ENCODE data around the gene OGFOD2. TPM values are rescaled to one million over a fixed set of nuclear protein-coding genes. Genes with fewer than 3 reads are reported as not detected.

The OGFOD2 gene
- total and polyA plus RNA-seq, 11 donors, result 4.4 to 19.7 (median 12.7) TPM

DNA sequence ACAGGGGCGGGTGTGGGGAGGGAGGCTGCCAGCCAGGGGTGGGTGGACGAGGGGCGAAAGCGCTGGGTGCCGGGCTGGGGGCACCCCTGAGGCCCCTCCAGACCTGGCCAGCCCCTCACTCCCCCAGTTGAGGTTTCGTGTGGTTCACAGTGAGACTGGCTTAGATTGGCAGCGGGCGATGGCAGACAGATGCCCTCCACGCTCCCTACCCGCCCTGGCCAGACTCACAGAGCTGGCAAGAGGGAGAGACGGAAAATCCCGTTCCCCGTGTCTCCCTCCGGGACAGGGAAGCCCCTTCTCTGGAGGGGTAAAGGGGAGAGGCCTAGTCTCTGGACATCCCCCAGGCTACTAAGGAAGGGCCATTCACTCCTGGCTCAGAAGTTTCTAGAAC is 45.9 kb upstream of the OGFOD2 start:
- no peak overlapping the region for H3K27ac ChIP-seq
- DNase-seq (no peak), ATAC-seq (no peak)
- no peaks in the 10 kb centered on the region for H3K27me3 ChIP-seq
- no peak for TF ChIP-seq POLR2A (IDR thresholded peaks at IDR 0.05)
- TF ChIP-seq, protein P1, sequence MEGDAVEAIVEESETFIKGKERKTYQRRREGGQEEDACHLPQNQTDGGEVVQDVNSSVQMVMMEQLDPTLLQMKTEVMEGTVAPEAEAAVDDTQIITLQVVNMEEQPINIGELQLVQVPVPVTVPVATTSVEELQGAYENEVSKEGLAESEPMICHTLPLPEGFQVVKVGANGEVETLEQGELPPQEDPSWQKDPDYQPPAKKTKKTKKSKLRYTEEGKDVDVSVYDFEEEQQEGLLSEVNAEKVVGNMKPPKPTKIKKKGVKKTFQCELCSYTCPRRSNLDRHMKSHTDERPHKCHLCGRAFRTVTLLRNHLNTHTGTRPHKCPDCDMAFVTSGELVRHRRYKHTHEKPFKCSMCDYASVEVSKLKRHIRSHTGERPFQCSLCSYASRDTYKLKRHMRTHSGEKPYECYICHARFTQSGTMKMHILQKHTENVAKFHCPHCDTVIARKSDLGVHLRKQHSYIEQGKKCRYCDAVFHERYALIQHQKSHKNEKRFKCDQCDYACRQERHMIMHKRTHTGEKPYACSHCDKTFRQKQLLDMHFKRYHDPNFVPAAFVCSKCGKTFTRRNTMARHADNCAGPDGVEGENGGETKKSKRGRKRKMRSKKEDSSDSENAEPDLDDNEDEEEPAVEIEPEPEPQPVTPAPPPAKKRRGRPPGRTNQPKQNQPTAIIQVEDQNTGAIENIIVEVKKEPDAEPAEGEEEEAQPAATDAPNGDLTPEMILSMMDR (IDR thresholded peaks at IDR 0.05), result no peak
- H3K4me3 ChIP-seq, result no peak overlapping the region
- H3K36me3 ChIP-seq, result peaks cover 0 to 27% (median 6%) of the 10 kb centered on the region in 9 donors
- no peaks in the 10 kb centered on the region for H3K9me3 ChIP-seq
- 87 to 100% (median 93%) methylated on average over 1 to 14 of the region's 14 CpGs for WGBS, 4 donors
- no peaks in the 10 kb centered on the region for H3K4me1 ChIP-seq
- intact Hi-C loops (cut with DNase I), result no loop called here

DNA sequence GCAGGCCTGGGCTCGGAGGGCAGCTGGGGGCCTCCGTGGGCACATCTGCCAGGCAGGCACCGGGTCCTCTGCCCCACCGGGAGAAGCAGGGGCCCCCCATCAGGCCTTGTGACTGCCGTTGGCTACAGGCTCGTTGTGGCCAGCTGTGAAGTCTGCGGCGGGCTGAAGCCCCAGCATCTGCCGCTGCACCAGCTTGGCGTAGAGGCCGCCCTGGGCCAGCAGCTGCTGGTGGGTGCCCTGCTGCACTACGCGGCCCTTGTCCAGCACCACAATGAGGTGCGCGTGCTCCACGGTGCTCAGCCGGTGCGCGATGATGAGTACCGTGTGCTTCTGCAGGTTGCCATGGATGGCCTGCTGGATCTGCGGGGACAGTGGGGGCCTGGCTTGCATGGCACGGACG is 45.2 kb upstream of the OGFOD2 start:
- Histone ChIP-seq H3K27me3 (no peaks in the 10 kb centered on the region), H3K9me3 (no peaks in the 10 kb centered on the region), H3K4me3 (no peak overlapping the region), H3K36me3 (peaks cover 0 to 27% (median 6%) of the 10 kb centered on the region in 9 donors), H3K4me1 (no peaks in the 10 kb centered on the region), H3K27ac (no peak overlapping the region)
- 96 to 98% (median 97%) methylated on average over 14 to 23 of the region's 23 CpGs for WGBS, 4 donors
- DNase-seq, result no peak
- peak in 1 of 4 donors; percentile 21 for ATAC-seq
- TF ChIP-seq, protein P1 (IDR thresholded peaks at IDR 0.05), result no peak
- no peak for TF ChIP-seq POLR2A (IDR thresholded peaks at IDR 0.05)
- intact Hi-C loops (cut with DNase I), result no loop called here

DNA sequence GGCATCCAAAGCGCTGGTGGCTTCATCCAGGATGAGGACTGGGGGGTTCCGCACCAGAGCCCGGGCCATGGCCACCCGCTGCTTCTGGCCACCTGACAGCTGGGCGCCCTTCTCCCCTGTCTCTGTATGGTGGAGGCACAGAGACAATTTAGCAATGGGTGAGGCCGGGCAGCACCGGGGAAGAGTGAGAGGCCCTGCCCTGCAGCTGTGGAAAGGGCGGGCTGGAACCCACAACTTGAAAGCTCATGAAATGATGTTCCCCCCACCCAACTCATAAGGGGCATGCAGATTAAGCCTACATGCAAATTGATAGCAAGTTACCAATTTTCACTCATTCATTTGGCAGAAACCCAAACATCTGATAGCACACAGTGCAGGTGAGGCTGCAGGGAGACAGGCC is 42.8 kb upstream of the OGFOD2 start:
- H3K27me3 ChIP-seq, result no peaks in the 10 kb centered on the region
- no peaks in the 10 kb centered on the region for H3K9me3 ChIP-seq
- intact Hi-C loops (cut with DNase I), result no loop called here
- DNase-seq (no peak), ATAC-seq (no peak)
- WGBS, 4 donors, result 92 to 97% (median 95%) methylated on average over 8 of the region's 8 CpGs
- no peak overlapping the region for H3K27ac ChIP-seq
- TF ChIP-seq POLR2A (IDR thresholded peaks at IDR 0.05), result no peak
- TF ChIP-seq, protein P1 (IDR thresholded peaks at IDR 0.05), result no peak
- no peaks in the 10 kb centered on the region for H3K4me1 ChIP-seq
- H3K36me3 ChIP-seq, result peaks cover 0 to 32% (median 6%) of the 10 kb centered on the region in 9 donors
- H3K4me3 ChIP-seq, result no peak overlapping the region

DNA sequence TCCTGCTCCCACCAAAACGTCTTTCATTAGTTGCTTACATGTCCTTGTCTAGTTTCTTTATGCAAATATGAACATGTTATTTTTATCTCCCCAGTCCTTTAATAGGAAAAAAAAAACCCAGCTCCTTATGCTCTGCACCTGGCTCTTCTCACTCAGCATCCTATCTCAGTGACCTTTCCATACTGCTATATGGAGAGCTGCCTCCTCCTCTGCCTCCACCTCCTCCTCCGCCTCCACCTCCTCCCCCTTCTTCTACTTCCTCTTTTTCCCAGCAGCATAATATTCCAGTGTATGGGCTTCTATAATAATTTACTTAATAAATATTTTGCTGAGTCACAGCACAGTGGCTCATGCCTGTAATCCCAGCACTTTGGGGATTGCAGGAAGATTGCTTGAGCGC is 40.3 kb upstream of the OGFOD2 start:
- Histone ChIP-seq H3K36me3 (peaks cover 0 to 48% (median 8%) of the 10 kb centered on the region in 9 donors), H3K4me3 (no peak overlapping the region), H3K4me1 (no peaks in the 10 kb centered on the region), H3K27me3 (no peaks in the 10 kb centered on the region), H3K27ac (no peak overlapping the region), H3K9me3 (no peaks in the 10 kb centered on the region)
- 69 to 76% (median 72%) methylated on average over 3 of the region's 3 CpGs for WGBS, 4 donors
- ATAC-seq (no peak), DNase-seq (no peak)
- TF ChIP-seq, protein P1 (IDR thresholded peaks at IDR 0.05), result no peak
- TF ChIP-seq POLR2A (IDR thresholded peaks at IDR 0.05), result no peak
- intact Hi-C loops (cut with DNase I), result no loop called here

Measured in heart left ventricle (tissue), 16 donors.